Fibroblast of villous mesenchyme (primary cell): ENCODE results near the gene HNRNPD. TPM values are rescaled to one million over a fixed set of nuclear protein-coding genes. Genes with fewer than 3 reads are reported as not detected.

Experiments
- DNase-seq: peaks from one replicate; pipeline ENCODE4 v3.0.0-alpha.2; 2010; ENCODE audit warnings: low read depth
- H3K4me3 ChIP-seq: 2 replicates; pipeline ENCODE4 v1.5.1; 2011; ENCODE audit warnings: low read depth, mild to moderate bottlenecking, low read length
- total RNA-seq: library from RNA; depleted of rRNA; stranded (reverse); fragments of >200 nt; gene quantifications from 2 replicates; pipeline ENCODE4 v1.2.3, GENCODE V29; 2012
- TF ChIP-seq, protein P1 (sequence below): IDR thresholded peaks from 2 replicates; pipeline ENCODE4 v1.5.1; 2012; ENCODE audit warnings: low read depth, mild to moderate bottlenecking, low read length; ENCODE audit not compliant: insufficient read depth

HNRNPD gene
- total RNA-seq, 1 donor, result 25.0 TPM

DNA sequence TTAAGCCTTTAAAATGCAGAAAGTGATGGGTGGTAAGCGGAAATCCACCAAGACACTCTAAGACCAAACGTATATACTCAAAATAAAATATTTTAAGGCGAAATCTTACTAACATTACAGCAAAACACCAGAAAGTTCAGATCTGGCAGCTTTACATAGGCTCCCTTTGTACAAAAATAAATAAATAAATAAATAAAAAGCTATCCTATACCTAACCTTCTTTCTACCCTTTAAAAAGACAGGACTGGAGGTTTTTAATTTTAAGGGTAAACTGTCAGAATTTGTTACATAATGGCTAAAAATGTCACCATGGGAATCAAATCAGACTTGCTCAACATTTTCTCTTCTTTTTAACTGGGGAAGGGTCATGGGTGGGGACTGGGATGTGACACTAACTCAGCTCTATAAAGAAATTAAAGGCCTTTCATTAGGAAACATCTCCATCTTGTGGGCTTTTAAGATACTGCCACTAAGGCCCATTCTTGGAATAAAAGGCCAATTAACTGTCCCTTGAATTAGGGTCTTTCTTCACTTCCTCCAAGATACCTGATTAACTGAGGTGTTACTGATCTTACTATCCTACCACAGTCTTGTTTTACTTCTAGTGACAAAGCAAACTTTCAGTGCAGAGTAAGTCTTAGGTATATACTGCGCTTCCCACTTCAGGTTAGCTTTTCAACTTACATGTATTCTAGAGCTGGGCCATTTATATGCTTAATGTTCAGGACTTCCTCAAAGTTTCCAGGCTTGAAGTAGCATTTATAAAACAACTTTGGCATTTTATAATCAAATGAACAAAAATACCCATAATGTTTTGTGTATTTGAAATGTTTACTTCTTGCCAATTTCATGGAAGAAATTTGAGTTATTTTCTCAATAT lies 13.3 kb downstream of the HNRNPD start:
- TF ChIP-seq, protein P1, sequence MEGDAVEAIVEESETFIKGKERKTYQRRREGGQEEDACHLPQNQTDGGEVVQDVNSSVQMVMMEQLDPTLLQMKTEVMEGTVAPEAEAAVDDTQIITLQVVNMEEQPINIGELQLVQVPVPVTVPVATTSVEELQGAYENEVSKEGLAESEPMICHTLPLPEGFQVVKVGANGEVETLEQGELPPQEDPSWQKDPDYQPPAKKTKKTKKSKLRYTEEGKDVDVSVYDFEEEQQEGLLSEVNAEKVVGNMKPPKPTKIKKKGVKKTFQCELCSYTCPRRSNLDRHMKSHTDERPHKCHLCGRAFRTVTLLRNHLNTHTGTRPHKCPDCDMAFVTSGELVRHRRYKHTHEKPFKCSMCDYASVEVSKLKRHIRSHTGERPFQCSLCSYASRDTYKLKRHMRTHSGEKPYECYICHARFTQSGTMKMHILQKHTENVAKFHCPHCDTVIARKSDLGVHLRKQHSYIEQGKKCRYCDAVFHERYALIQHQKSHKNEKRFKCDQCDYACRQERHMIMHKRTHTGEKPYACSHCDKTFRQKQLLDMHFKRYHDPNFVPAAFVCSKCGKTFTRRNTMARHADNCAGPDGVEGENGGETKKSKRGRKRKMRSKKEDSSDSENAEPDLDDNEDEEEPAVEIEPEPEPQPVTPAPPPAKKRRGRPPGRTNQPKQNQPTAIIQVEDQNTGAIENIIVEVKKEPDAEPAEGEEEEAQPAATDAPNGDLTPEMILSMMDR, result peak; percentile 76
- H3K4me3 ChIP-seq, result no peak overlapping the region
- DNase-seq, result peak; percentile 49

DNA sequence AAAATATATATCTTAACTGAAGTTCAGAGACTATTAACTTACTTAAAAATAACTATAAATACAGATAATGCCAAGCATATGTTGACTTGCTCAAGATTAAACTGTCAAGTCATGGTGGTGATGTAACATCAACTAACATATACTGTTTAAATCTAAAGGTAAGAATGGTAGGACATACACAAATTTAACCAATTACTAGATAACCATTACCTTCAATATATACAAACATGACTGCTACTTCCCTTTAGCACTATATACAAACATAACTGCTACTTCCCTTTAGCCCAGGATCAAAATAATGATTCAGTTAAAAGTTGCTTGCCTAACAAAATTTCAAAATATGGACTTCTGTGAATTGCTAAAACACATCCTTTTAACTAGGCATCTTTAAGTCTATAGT lies 14.9 kb downstream of the HNRNPD start:
- TF ChIP-seq, protein P1, result no peak
- H3K4me3 ChIP-seq, result no peak overlapping the region
- DNase-seq, result peak; percentile 16

DNA sequence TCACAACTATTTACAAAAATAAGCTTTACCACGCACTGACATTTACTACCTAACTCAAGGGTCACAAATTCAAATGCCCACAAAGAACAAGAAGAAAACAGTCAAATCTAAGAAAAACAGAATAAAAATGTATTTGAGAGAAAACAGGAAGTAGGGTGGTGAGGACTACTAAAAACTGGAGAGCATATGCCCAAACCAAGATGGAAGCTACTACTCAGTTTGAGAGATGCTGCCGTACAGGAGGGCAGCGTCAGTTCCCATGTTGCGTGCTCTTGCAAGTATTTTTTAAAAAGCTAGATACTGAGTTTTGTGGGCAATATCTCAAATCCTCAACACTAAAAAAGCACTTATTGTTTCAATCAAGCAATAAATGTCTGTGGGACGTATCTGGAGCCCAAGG lies 16.2 kb downstream of the HNRNPD start:
- H3K4me3 ChIP-seq, result no peak overlapping the region
- TF ChIP-seq, protein P1, result no peak
- no peak for DNase-seq

DNA sequence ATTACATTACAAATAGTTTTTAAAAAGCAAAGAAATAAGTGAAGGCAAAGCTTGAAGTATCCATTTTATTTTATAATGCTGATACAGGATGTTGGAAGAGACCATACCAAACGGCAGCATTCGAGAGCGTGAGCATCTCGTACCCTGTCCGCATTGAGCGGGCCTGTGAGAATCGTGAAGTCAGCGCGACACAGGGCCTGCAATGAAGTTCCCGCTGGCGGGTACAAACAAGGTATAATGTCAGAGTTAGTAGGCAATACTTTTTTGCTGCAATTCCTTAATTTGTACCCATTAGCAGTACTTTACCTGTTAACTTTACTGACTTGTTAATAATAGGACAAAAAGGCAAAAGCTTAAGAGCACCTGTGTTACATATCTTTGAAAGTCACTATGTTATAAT lies 19.0 kb downstream of the HNRNPD start:
- H3K4me3 ChIP-seq, result no peak overlapping the region
- DNase-seq, result no peak
- TF ChIP-seq, protein P1, result no peak

DNA sequence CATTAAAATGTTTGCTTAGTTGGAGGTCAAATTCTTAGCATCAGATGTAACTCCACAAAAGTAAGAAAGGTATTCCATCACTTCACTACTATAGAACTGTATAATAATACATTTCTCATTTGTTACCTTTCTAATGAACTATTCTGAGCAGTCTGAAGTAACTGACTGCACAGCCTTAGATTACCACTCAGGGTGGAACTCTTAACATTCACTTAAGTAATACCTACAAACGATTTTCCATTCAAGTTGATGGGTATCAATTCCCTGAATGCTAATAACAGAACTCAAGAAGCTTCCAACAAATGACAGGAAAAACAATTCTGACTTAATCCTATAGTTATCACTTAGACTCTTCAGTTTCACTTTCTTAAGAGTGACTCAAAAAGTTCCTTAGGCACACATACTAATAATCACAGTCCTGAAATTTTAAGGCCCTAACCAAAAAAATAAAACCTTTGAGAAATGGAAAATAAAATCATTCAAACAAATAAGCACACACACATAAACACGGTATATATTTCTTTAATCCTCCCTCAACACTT lies 20.9 kb downstream of the HNRNPD start:
- peak; percentile 20 for DNase-seq
- no peak overlapping the region for H3K4me3 ChIP-seq
- TF ChIP-seq, protein P1, result no peak

DNA sequence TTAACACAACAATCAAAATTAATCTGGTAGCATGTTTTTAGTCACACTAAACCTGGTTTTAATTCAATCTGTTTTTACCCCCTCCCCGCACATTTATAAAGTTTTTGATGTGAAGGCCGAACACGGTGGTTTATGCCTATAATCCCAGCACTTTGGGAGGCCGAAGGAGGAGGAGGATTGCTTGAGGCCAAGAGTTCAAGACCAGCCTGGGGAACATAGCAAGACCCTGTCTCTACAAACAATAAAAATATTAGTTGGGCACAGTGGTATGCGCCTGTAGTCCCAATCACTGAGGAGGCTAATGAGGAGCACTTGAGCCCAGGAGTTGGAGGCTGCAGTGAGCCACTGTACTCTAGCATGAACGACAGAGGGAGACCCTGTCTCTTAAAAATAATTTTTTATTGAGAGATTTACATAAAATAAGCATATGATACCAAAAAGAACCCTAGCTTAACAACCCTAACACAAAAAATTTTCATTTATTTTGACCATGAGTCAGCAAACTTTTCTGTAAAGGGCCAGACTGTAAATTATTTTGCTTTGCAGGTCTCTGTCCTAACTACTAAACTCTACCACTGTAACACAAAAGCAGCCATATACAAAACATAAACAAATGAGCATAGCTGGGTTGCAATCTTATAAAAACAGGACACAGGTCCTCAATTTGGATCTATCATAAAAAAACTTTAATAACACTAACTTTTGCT lies 21.5 kb downstream of the HNRNPD start:
- H3K4me3 ChIP-seq, result no peak overlapping the region
- DNase-seq, result peak; percentile 14
- TF ChIP-seq, protein P1, result no peak
